GM20000 (cell line): ENCODE measurements around the gene PAPOLB.

Experiments used
- DNase-seq: peaks from one replicate; pipeline ENCODE4 v3.0.0; 2012; ENCODE audit warnings: low spot score
- TF ChIP-seq, protein P1 (sequence below): IDR thresholded peaks from 2 replicates; pipeline ENCODE4 v1.5.1; 2012; ENCODE audit warnings: mild to moderate bottlenecking, control low read depth; ENCODE audit errors: extremely low read depth, missing control alignments

PAPOLB gene

DNA sequence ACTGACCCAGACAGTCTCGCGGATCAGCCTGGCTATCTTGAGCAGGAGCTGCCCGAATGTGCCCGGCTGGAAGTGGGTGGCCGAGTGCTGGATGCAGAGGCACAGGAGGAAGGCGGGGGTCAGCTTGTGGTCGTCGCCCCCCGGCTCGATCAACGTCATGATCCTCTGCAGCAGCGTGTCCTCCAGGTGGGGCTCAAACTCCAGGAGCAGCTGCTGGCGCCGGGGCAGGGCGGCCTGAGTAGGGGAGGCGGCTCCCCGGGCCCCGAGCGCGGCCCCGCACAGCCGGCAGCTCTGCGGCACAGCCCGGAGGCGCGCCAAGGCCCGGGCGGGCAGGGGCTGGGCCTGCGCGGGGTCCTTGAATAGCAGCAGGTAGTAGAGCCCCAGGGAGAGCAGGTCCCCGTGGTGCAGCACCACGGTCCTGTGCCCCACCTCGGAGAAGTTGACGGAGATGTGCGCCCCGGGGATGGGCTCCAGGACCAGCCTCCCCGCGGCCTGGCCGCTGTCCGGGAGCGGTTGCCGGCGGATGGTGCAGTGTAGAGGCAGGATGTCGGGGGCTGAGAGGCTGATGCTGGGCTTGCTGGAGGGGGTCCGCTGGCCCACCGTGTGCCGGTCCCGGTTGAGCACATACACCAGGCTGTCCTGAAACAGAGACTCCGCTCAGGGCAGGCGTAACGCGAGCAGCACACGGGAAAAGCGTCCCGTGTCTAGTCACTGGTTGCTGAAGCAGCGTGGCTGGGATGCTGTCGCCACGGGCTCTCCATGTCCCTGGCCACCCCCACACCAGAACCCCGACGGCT, 27.0 kb downstream of the PAPOLB start:
- TF ChIP-seq, protein P1, sequence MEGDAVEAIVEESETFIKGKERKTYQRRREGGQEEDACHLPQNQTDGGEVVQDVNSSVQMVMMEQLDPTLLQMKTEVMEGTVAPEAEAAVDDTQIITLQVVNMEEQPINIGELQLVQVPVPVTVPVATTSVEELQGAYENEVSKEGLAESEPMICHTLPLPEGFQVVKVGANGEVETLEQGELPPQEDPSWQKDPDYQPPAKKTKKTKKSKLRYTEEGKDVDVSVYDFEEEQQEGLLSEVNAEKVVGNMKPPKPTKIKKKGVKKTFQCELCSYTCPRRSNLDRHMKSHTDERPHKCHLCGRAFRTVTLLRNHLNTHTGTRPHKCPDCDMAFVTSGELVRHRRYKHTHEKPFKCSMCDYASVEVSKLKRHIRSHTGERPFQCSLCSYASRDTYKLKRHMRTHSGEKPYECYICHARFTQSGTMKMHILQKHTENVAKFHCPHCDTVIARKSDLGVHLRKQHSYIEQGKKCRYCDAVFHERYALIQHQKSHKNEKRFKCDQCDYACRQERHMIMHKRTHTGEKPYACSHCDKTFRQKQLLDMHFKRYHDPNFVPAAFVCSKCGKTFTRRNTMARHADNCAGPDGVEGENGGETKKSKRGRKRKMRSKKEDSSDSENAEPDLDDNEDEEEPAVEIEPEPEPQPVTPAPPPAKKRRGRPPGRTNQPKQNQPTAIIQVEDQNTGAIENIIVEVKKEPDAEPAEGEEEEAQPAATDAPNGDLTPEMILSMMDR: no peak
- DNase-seq: no peak

DNA sequence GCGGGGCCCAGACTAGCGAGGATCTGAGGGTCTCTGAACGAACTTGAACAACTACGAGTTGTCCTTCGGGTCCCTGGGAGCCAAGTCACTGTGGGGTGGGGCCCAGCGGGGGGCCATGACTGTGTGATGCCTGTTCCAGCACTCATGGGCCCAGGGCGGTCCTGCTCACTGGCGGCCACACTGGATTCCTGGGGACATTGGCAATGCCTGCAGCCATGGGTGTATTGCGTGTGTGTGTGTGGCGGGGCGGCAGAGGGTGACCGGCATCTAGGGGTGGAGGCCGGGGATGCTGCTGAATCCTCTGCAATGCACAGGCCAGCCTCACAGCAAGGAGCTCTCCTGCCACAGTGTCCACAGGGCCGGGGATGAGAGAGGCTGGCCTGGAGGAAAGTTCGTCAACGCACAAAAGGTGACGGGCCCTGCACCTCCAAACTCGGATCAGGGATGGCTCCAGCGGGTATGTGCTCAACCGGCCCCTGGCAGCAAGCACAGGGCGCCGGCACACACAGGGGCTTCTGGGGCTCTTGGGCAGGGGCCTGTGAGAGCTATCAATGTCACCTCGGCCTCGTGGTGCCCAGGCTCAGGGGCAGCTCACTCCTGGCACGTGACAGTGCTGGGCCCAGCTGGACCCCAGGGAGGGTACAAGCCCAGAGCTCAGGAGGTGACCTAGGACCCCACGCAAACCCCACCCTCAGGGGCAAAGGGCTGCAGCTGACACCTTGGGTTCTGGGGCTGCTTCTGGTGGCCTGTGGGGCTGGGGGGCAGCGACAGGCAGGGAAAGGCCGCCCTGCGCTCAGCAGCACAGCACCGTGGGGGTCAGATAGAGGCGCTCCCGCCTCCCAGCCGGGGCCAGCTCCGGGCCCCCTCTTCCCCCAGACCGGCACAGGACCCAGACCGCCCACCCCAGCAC, 27.9 kb downstream of the PAPOLB start:
- TF ChIP-seq, protein P1: no peak
- no peak for DNase-seq

DNA sequence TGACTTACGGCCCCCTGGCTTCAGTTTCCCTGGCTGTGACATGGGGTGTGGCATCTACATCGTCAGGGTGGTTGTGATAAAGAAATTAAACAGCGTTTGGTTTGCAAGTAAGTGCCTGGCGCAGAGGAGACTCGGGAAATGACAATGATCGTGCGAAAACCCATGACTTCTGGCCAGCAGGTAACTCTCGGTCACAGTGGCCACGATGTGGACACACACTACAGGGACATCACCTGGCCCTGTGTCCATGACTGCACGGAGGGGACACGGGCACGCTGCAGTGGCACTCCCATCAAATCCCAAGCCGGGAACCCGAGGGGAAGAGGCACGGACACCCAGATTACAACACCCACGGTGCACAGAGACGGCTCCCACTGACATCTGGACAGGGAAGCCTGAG, 28.7 kb downstream of the PAPOLB start:
- TF ChIP-seq, protein P1: no peak
- DNase-seq: no peak

DNA sequence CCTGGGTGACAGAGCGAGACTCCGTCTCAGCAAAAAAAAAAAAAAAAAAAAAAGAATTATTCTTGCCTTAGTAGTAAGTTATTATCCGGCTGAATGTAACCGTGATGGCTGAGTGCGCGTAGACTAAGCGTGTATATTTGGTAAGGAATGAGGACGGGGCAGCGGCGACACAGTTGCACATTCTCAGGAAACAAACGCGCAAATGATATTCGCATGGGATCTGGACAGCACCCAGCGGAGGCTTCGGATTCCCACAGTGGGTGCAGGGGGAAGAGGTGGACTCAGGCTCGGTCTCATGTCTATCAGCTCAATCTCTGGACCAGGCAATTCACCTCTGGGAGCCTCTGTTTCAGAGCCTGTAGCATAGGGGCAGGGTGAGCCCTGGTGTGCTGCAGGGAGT, 29.1 kb downstream of the PAPOLB start:
- DNase-seq: no peak
- TF ChIP-seq, protein P1: no peak

DNA sequence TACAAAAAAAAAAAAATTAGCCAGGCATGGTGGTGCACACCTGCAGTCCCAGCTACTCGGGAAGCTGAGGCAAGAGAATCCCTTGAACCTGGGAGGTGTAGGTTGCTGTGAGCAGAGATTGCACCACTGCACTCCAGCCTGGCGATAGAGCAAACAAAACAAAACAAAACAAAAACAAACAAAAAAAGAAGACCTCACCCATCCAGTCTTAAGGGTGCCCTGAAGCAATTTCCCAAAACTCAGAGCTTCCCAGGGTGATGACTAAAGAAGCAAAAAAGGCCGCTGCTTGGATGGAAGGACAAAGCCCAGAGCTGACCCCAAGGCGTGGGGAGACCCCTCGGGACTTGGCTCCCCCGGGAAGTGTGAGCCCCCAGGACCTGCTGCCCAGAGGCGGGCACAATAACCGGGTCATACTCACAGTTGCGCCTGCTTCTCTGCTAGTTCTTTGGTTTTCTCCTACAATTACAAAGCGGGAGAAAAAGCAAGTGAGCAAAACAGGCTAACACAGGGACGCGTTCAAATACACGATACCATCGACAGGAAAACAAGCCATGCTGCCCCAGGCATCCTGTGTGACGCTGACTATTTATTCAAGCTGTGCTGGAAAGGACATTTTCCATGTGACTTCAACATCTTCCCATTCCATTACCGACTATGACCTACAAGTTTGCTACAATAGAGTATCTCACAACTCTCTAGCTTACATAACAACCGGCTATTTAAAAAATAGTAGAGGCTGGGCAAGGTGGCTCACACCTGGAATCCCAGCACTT, 29.9 kb downstream of the PAPOLB start:
- TF ChIP-seq, protein P1: no peak
- DNase-seq: no peak

DNA sequence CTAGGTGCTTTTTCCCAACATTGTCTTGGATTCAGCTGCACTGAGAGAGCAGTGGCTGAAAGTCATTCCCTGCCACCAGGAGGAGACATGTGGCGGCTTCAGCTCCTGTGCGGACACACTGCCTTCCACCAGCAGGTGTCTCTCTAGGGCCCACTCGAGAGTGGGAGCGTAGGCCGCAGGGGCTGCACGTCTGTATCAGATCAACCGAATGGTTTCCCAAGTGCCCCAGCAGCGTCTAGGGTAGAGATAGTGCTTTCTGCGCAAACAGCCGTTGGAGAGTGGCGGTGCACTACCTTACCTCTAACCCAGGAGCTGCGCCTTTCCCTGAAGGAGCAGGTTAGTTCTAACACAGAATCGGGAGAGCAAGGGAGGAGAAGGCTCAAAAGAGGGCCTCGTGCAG, 31.7 kb downstream of the PAPOLB start:
- peak; percentile 78 for DNase-seq
- TF ChIP-seq, protein P1: peak; percentile 56
